IPS DF 4.7 (cell line): Measurements from ENCODE around the gene EML3.

ENCODE experiments used
- DNase-seq: peaks from one replicate; pipeline ENCODE4 v3.0.0-alpha.2; 2013; ENCODE audit warnings: low spot score; ENCODE audit errors: extremely low read depth

The EML3 gene

GRCh38 chr11:62552485-62553079 is 60.0 kb downstream of the EML3 start:
- DNase-seq: no peak
